ENCODE measurements around the gene GCNA.

The GCNA gene

GRCh38 chrX:71578253-71579135 lies at the start of gene GCNA:
Gene GCNA (plus strand): TSS chrX:71578437. CDS start chrX:71580822, 2,385 bp downstream.
- in situ Hi-C loops (cut with MboI; ENCODE audit: low sequenced_read_pairs): no loop called here

- in situ Hi-C loops (cut with MboI; ENCODE audit: low sequenced_read_pairs): no loop called here
Observed at GRCh38 chrX:71532078-71532752, 46.0 kb upstream of the GCNA start.

GRCh38 chrX:71532753-71533425 lies 45.3 kb upstream of the GCNA start, which contains the start of gene OGT:
Gene OGT (plus strand): TSS chrX:71533104. CDS start chrX:71533300, 196 bp downstream.
- in situ Hi-C loops (cut with MboI; ENCODE audit: low sequenced_read_pairs): no loop called here

- in situ Hi-C loops (cut with MboI; ENCODE audit: low sequenced_read_pairs): no loop called here
Observed at GRCh38 chrX:71533516-71533850, 44.8 kb upstream of the GCNA start.

GRCh38 chrX:71533851-71534561 lies 44.2 kb upstream of the GCNA start:
- in situ Hi-C loops (cut with MboI; ENCODE audit: low sequenced_read_pairs): no loop called here

GRCh38 chrX:71534773-71535544 lies 43.3 kb upstream of the GCNA start:
- in situ Hi-C loops (cut with MboI; ENCODE audit: low sequenced_read_pairs): no loop called here

GRCh38 chrX:71536285-71536684 lies 42.0 kb upstream of the GCNA start:
- in situ Hi-C loops (cut with MboI; ENCODE audit: low sequenced_read_pairs): no loop called here

GRCh38 chrX:71537743-71538142 lies 40.5 kb upstream of the GCNA start:
- in situ Hi-C loops (cut with MboI; ENCODE audit: low sequenced_read_pairs): no loop called here

- in situ Hi-C loops (cut with MboI; ENCODE audit: low sequenced_read_pairs): no loop called here
Observed at GRCh38 chrX:71540801-71541200, 37.4 kb upstream of the GCNA start.

GRCh38 chrX:71541210-71542022 lies 36.8 kb upstream of the GCNA start:
- in situ Hi-C loops (cut with MboI; ENCODE audit: low sequenced_read_pairs): no loop called here

GRCh38 chrX:71542411-71542810 lies 35.8 kb upstream of the GCNA start:
- in situ Hi-C loops (cut with MboI; ENCODE audit: low sequenced_read_pairs): no loop called here

GRCh38 chrX:71542825-71543224 lies 35.4 kb upstream of the GCNA start:
- in situ Hi-C loops (cut with MboI; ENCODE audit: low sequenced_read_pairs): no loop called here

- in situ Hi-C loops (cut with MboI; ENCODE audit: low sequenced_read_pairs): no loop called here
Observed at GRCh38 chrX:71543316-71543715, 34.9 kb upstream of the GCNA start.

- in situ Hi-C loops (cut with MboI; ENCODE audit: low sequenced_read_pairs): no loop called here
Observed at GRCh38 chrX:71545364-71545763, 32.9 kb upstream of the GCNA start.

- in situ Hi-C loops (cut with MboI; ENCODE audit: low sequenced_read_pairs): no loop called here
Observed at GRCh38 chrX:71546879-71547278, 31.4 kb upstream of the GCNA start.

- in situ Hi-C loops (cut with MboI; ENCODE audit: low sequenced_read_pairs): no loop called here
Observed at GRCh38 chrX:71547339-71547738, 30.9 kb upstream of the GCNA start.

GRCh38 chrX:71549986-71550385 lies 28.3 kb upstream of the GCNA start:
- in situ Hi-C loops (cut with MboI; ENCODE audit: low sequenced_read_pairs): loop anchor here (25.0 kb wide), 1 partner anchor 163 kb away; no protein-coding TSS in a partner anchor

GRCh38 chrX:71550578-71550977 lies 27.7 kb upstream of the GCNA start:
- in situ Hi-C loops (cut with MboI; ENCODE audit: low sequenced_read_pairs): loop anchor here (25.0 kb wide), 1 partner anchor 163 kb away; no protein-coding TSS in a partner anchor

- in situ Hi-C loops (cut with MboI; ENCODE audit: low sequenced_read_pairs): loop anchor here (25.0 kb wide), 1 partner anchor 169 kb away; no protein-coding TSS in a partner anchor
Observed at GRCh38 chrX:71556036-71556435, 22.2 kb upstream of the GCNA start.

Measured in HL-60/S4 treated with retinoic acid at 250 ng/mL for 4 days and 3 days (cell line).